HFF-Myc (cell line): ENCODE results near the gene RNASE13.
"Not testable (repeated sequence)": the region's sequence is repeated elsewhere in the genome, so short reads cannot be mapped to it uniquely, and the experiment has no call there.

Experiments
- DNase-seq: peaks from one replicate; pipeline ENCODE4 v3.0.0-alpha.2; 2011; ENCODE audit warnings: low read depth; ENCODE audit errors: extremely low read depth
- H3K4me3 ChIP-seq: replicated peaks from 2 replicates; pipeline ENCODE4 v1.5.1; 2011; ENCODE audit warnings: low read depth, mild to moderate bottlenecking, control low read depth, low read length
- TF ChIP-seq, protein P1 (sequence below): IDR thresholded peaks from 2 replicates; pipeline ENCODE4 v1.5.1; 2012; ENCODE audit warnings: mild to moderate bottlenecking, low read depth, low read length, control low read depth; ENCODE audit errors: missing control alignments

Gene RNASE13

DNA sequence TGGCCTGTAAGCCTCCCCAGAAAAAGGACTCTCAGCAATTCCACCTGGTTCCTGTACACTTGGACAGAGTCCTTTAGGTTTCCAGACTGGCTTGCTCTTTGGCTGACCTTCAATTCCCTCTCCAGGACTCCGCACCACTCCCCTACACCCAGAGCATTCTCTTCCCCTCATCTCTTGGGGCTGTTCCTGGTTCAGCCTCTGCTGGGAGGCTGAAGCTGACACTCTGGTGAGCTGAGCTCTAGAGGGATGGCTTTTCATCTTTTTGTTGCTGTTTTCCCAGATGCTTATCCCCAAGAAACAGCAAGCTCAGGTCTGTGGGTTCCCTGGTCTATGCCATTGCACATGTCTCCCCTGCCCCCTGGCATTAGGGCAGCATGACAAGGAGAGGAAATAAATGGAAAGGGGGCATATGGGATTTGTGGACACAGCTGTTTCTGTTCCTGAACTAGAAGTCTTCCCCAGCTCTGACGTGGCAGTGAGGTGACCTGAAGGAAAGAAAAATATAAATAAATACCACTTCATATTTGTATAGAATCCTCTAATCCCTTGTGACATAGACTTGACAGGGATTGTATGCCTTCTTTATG, 8.9 kb upstream of the RNASE13 start:
- H3K4me3 ChIP-seq, result no peak overlapping the region
- no peak for DNase-seq
- TF ChIP-seq, protein P1, sequence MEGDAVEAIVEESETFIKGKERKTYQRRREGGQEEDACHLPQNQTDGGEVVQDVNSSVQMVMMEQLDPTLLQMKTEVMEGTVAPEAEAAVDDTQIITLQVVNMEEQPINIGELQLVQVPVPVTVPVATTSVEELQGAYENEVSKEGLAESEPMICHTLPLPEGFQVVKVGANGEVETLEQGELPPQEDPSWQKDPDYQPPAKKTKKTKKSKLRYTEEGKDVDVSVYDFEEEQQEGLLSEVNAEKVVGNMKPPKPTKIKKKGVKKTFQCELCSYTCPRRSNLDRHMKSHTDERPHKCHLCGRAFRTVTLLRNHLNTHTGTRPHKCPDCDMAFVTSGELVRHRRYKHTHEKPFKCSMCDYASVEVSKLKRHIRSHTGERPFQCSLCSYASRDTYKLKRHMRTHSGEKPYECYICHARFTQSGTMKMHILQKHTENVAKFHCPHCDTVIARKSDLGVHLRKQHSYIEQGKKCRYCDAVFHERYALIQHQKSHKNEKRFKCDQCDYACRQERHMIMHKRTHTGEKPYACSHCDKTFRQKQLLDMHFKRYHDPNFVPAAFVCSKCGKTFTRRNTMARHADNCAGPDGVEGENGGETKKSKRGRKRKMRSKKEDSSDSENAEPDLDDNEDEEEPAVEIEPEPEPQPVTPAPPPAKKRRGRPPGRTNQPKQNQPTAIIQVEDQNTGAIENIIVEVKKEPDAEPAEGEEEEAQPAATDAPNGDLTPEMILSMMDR, result no peak

DNA sequence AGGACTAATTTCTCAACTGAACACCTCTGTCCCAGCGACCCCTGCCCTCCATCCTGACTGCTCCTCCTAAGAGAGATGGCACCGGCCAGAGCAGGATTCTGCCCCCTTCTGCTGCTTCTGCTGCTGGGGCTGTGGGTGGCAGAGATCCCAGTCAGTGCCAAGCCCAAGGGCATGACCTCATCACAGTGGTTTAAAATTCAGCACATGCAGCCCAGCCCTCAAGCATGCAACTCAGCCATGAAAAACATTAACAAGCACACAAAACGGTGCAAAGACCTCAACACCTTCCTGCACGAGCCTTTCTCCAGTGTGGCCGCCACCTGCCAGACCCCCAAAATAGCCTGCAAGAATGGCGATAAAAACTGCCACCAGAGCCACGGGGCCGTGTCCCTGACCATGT, 8.3 kb upstream of the RNASE13 start:
- H3K4me3 ChIP-seq, result no peak overlapping the region
- DNase-seq, result no peak
- TF ChIP-seq, protein P1, result no peak

DNA sequence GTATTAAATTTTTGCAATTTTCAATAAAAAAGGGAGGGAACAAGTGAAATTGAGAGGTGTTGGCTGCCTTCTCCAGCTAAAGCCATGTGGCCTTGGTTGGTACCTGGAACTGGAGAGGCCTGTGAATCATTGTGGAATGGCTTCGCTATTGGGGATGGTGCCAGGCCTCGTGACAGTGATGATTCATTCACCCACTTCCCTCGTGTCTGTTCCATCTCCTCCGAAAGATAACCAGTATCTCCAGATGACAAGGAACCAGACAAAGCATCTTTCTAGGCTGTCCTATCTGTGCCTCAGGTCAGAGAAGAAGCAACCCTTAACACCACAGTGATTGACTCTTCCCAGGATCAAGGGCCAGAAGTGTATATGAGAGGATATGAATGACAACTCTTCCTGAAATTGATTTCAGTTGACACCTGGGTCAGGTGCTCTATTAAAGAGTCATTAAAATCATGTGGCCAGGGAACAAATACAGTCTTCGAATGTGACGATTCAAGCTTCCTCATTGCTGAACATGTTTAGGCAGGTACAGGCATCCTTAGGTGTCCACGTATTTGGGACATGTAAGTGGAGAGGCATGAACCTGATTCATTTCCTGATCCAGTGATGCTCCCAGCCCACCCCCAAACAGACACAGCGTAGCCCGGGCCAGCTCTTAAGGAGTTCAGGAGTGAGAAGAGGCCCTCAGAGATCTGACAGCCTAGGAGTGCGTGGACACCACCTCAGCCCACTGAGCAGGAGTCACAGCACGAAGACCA, 7.2 kb upstream of the RNASE13 start, which contains the start of gene RNASE7:
Gene RNASE7 (plus strand): TSS at position 687 of the 758 bp plus-strand sequence. CDS start 631 bp downstream, outside the sequence.
- TF ChIP-seq, protein P1, result no peak
- H3K4me3 ChIP-seq, result no peak within 1 kb of the TSS
- DNase-seq, result no peak

DNA sequence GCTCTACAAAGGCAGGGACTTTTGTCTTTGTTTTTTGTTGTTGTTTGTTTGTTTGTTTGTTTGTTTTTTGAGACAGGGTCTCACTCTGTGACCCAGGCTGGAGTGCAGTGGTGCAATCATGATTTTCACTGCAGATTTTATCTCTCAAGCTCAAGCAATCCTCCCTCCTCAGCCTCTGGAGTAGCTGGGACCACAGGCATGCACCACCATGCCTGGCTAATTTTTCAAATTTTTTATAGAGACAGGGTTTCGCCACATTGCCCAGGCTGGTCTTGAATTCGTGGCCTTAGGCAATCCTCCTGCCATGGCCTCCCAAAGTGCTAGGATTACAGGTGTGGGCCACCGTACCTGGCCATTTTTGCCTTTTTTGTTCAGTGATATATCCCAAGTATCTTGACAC, 6.3 kb upstream of the RNASE13 start:
- not testable (repeated sequence) for DNase-seq, H3K4me3 ChIP-seq

DNA sequence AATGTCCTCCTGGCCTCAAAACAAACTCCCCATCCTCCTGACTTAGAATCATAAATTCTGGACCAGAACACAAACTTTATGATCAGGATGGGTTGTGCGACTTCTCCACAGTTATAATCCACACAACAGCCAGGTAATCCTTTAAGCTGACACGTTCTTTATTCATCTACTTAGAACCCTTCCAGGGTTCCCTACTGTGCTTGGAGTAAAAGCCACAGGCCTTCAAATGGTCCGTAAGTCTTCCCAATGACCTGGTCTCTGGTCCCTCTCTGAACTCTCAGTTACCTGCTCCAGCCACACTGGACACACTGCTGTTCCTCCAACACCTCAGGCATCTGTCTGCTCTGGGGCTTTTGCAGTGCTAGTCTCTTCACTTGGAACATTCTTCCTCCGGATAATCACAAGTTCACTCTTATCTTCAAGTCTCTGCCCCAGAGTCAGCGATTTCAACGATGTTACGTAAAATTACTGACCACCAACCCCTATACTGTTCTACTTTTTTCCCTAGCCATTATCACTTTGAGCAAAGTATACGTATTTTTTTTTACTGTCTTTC, 5.8 kb upstream of the RNASE13 start:
- no peak overlapping the region for H3K4me3 ChIP-seq
- TF ChIP-seq, protein P1, result no peak

DNA sequence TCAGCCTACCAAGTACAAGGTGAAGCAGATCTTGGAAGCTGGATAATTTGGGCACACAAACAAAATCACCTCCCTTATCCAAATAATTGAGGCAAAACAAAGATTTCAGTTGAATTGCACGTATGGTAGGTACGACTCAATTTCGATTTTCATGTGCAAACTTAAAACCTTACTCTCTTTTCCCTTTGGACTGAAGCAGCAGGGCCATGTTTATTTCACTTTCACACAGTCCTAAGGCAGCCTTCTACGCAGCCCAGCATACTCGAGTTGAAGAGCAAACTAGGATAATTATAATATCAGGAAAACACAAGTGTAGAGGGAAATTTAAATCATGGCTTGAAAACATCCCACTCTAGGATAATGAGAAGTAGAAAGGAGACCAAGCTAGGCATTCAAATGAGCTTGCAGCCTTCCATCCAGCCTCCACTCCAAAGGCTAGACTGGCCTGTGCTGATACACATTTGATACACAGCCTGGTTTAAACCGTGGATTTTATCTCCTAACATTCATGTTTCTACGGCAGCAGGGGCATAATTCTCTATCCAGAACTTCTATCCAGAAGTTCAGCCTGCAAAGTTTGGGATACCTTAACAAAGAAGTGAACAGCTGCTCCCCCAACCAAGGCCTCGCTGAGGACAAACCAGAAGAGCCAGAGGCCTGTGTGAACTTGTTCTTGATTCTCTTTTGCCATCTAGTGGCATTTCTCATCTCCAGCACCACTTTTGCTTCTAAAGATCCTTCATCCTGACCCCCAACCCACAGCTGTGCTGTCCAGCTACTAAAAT, 5.2 kb upstream of the RNASE13 start:
- H3K4me3 ChIP-seq, result no peak overlapping the region
- TF ChIP-seq, protein P1, result peak; percentile 63
- no peak for DNase-seq

More for the DNA sequence above, 5.8 kb upstream of the RNASE13 start:
- DNase-seq, result no peak
